Measurements from ENCODE around the gene ATP5IF1. TPM values are rescaled to one million over a fixed set of nuclear protein-coding genes. Genes with fewer than 3 reads are reported as not detected.

Gene ATP5IF1
- total RNA-seq, 1 donor from 2014 or later = 423 TPM

Other genes starting within 250 kb of the ATP5IF1 start
- 15.9 TPM for gene EYA3, start 147.5 kb upstream of the ATP5IF1 start, total RNA-seq
- gene PTAFR, start 59.4 kb upstream of the ATP5IF1 start, total RNA-seq = 2.2 TPM
- gene DNAJC8, start 3.1 kb upstream of the ATP5IF1 start, total RNA-seq = 54.1 TPM
- gene SESN2, start 23.4 kb downstream of the ATP5IF1 start, total RNA-seq = 4.7 TPM
- 10.3 TPM for gene MED18, start 92.9 kb downstream of the ATP5IF1 start, total RNA-seq
- gene PHACTR4, start 133.6 kb downstream of the ATP5IF1 start, total RNA-seq = 18.0 TPM